Stimulated activated CD4-positive, alpha-beta T cell treated with anti-CD3 and anti-CD28 coated beads, Interleukin-15, amount 100 ng/mL, for 24 hours (primary cell): ENCODE results near the gene GPR37L1.
"Not testable (repeated sequence)": the region's sequence is repeated elsewhere in the genome, so short reads cannot be mapped to it uniquely, and the experiment has no call there.

Experiments used
- DNase-seq: peaks from one replicate; pipeline ENCODE4 v3.0.0-alpha.2; 2020

The GPR37L1 gene

DNA sequence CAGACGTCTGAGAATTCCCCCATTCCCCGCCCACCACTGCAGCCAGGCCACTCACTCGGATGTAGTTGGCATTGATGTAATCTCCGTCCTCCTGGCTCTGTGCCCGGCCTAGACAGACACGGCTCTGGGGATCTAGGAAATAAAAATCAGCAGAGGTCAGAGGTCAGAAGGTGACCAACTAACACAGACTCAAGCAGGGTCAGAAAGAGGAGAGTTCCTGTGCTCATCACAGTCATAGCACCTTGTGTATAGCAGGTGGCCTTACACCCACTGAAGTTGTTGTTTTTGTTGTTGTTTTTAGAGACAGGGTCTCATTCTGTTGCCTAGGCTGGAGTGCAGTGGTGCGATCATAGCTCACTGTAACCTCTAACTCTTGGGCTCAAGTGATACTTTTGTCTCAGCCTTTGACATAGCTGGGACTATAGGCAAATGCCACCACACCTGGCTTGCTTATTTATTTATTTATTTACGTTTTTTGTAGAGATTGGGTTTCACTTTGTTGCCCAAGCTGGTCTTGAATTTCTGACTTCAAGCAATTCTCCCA lies 32.8 kb downstream of the GPR37L1 start:
- no peak for DNase-seq

- DNase-seq: no peak
These were observed 33.9 kb downstream of the GPR37L1 start for GRCh38 chr1:202156590-202156989.

GRCh38 chr1:202157945-202158344 lies 35.2 kb downstream of the GPR37L1 start:
- DNase-seq: no peak

- peak; percentile 60 for DNase-seq
These were observed 36.3 kb downstream of the GPR37L1 start for GRCh38 chr1:202158810-202159533.

DNA sequence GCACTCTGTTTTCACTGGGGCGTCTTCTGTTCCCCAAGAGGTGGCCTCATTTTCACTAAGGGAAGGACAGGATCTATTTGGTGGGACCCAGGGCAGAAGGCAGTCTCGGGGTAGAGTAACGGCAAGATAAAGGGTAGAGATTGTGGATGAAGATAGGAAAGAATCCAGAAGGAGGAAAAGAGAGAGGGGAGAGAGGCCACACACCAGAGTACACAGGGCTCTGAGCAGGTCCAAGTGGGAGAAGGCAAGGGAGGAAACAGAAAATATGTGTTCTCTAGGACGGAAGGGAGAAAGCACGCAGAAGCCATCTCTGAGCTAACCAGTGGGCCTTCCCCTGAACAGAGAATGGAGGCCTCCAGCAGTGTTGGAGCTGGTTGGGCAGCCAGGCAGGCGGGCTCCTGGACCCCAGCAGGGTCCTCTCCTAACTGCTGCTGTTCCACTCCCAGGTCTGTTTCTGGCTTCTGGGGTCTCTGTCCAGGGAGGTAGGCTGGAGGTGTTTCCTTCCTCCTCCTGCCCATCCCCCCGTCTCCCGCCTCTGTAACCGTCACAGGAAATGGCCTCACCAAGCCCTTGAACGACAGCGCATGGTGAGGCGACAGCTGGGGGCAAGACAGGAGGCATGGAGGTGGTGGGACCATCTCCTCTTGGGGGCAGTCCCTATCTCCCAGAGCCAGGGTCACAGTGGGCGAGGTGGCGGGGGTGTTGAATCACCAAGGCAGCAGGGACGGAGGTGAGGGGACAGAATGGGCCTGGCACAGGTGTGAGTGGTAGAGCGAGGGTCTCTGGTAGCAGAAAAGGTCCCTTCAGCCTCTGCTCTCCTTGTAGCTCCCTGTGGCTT lies 37.0 kb downstream of the GPR37L1 start:
- DNase-seq: peak; percentile 86

- DNase-seq: peak; percentile 95
These were observed 37.7 kb downstream of the GPR37L1 start, which contains the start of gene PTPN7 for GRCh38 chr1:202160377-202160940. TSS of gene PTPN7 (minus strand) at chr1:202160602. CDS start at chr1:202159402, 1,200 bp downstream.

DNA sequence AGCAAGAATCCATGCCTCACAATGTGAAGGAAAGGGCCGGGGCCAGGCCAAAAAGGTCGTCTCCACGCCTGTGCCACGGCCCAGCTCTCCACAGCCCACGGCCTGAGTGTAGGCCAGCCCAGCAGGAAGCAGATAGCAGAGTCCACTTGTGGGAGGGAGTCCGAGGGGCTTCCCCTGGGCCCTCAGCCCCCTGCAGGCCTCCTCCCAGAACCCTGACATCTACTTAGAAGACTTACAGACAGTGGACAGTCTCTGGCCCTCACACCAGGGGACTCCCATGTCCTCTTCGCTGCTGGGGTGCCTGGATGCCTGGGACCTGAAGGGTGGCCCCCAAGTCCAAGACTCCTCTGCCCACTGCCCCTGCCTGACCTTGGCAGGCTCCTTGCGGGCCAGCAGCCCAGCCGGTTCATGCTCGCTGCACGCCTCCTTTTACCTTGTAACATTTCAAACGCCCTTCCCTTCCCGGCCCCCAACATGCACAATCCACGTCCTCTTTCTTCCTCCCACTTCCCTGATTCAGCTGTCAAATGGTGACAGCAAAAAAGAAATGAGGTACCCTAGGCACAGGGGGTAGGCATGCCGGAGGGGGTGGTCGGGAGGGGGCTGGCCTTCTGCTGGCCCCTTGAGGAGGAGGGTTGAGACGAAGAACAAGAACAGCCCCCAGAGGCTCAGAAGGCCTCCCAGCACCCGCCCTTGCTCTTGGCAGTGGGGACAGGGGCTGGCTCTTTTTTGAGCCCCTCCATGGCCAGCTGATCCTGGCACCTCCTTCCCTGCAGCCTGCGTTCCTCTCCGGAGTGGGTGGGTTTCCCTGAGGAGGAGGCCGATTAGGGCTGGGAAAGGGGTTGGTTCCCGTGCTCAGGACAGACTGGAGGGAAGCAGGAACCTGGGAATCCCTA lies 38.7 kb downstream of the GPR37L1 start:
- DNase-seq: no peak

DNA sequence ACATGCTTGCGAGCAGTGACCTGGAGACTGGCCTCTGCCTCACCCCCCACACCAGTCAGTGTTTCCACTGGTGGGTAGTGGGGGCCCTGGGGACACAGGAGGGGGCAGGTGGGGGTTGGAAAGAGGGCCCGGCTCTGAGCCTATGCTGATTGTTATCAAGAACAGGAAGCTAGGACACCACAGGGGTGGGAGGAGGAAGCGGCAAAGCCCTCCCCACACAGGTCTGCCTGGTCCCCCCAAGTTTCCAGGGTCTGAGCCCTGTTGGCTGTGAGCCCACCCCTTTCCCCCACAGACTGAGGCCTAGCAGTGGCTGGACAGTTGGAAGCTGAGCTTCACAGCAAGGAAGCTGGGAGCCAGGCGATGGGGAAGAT lies 39.3 kb downstream of the GPR37L1 start:
- peak; percentile 80 for DNase-seq

DNA sequence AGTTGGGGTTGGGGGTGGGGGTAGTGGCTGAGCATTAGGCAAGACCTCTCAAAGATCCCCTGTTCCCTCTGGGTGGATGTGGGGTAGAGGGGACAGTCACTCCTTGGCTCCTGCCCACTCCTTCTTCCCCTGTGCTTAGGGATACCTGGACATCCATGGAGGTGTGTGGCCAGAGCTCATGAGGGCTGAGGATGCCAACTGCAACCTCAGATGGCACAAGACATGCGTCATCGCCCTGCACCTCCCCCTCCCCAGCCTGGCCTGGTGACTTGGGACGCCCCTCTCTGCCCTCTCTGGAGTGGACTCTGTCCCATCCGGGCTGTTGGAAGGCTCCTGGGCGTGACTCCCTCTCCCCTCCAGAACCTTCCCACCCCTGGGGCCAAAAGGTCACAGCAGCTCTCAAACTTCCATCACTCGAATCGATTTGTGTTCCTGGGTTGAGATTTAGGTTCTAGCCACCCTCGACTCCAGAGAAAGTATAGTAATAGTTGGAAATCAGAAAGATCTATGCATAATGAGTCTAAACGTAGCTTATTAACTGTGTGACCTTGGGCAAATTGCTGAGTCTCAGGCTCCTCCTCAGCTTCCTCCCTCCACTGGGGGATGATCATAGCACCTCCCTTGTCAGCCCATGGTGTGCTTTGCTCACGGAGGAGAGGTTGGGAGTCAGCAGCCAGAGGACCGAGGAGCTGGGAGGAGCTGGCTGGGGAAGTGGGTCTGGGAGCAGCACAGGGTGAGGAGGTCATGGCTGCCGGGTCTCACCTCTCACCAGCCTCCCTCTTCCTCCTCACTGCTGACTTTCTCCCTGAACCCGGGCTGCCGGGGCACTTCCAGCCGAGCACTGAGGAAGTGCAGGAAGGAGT lies 39.9 kb downstream of the GPR37L1 start:
- peak; percentile 51 for DNase-seq

- DNase-seq: no peak
These were observed 40.9 kb downstream of the GPR37L1 start for GRCh38 chr1:202163281-202164270.

GRCh38 chr1:202164271-202165037 lies 41.7 kb downstream of the GPR37L1 start:
- DNase-seq: peak; percentile 80

DNA sequence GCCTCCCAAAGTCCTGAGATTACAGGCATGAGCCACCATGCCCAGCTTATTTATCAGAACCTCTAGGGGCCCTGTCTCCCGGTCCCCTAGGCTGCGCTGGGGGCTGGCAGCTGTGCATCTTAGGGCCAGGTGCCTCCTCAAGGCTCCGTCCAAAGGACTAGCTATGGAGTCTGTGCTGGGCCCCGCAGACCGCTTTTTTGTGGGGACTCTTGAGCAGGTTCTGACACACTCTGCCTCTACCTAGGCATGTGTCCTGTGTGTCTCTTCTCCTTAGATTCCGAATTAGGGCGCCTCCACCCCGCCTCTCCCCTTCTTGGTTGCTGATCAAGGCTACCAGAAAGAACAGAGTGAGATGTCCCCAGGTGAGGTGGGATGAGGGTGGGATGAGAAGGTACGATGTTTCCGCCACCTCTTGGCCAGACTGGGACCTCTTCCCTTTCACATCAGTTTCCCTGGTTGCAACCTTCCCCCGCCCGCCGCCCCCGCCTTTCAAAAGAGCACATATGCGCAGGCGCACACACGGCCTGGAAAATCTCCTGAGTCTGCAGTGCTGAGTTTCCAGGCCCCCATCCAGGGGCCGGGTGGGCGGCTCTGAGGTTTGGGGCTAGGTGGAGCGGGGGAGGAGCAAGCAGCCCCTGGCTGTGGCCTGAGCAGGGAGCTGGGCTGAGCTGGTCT lies 42.7 kb downstream of the GPR37L1 start:
- DNase-seq: peak; percentile 86

- no peak for DNase-seq
These were observed 43.5 kb downstream of the GPR37L1 start for GRCh38 chr1:202165942-202166843.

DNA sequence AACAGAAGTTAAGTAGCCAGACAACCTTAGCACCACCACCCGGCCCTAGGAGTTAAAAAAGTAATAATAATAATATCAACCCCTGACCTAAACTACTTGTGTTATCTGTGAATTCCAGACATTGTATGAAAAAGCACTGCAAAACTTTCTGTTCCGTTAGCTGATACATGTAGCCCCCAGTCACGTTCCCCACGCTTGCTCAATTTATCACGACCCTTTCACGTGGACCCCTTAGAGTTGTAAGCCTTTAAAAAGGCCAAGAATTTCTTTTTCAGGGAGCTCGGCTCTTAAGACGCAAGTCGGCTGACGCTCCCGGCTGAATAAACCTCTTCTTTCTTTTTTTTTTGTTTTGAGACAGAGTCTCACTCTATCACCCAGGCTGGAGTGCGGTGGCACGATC lies 44.3 kb downstream of the GPR37L1 start:
- DNase-seq: not testable (repeated sequence)

DNA sequence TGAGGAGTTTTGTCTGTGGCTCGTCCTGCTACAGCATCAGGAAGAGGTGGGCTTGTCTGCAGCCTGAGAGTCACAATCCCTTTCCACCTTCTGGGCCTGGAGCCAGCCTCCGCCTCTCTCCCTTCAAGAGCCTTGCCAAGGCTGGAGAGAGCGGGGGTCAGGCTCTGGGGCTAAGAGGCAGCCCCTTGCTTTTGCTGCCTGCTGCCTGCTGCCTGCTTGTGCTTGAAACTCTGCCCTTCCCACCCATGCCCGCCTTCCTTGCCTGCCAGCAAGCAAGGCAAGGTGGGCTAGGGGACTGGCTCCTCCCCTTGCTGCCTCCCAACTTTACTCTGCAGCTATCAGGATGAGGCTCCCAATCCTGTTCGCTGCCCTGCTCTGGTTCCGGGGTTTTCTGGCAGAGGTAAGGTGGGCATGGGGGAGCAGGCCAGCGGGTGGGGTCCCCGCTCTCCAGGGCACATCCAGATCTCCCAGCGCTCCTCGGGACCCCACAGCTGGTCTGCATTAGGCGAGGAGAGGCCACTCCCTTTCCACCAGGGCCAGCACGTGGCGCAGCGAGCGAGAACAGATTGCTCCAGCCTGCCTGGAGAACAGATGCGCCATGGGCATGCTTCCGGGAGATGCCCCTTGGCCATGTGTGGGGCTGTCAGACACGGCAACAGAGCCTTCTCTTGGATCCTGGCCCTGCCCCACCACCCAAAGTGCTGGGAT lies 45.1 kb downstream of the GPR37L1 start:
- DNase-seq: no peak

- DNase-seq: no peak
These were observed 46.1 kb downstream of the GPR37L1 start for GRCh38 chr1:202168861-202169260.

- DNase-seq: no peak
These were observed 48.0 kb downstream of the GPR37L1 start for GRCh38 chr1:202170726-202171125.
